Neural cell (in vitro differentiated cells): ENCODE measurements around the gene MEF2A. TPM values are rescaled to one million over a fixed set of nuclear protein-coding genes. Genes with fewer than 3 reads are reported as not detected.

Experiments
- H2AFZ ChIP-seq: fragments of 200-600, 300-800 bp; sonication (generic), shearing (Covaris generic); 2 replicates; pipeline ENCODE4 v1.6.0; 2014; ENCODE audit warnings: low read depth, mild to moderate bottlenecking, antibody characterized with exemption, low read length, moderate library complexity
- H3F3A ChIP-seq: fragments of 200-600 bp; shearing (Covaris generic); 2 replicates; pipeline ENCODE4 v1.6.1; 2016; ENCODE audit warnings: mild to moderate bottlenecking, moderate library complexity, mixed read lengths, antibody characterized with exemption, low read length; ENCODE audit not compliant: insufficient read depth, poor library complexity, severe bottlenecking
- H3K27ac ChIP-seq: fragments of 200-600, 300-800 bp; sonication (generic), shearing (Covaris generic); 2 replicates; pipeline ENCODE4 v1.5.1; 2014; ENCODE audit warnings: mild to moderate bottlenecking, low read length, moderate library complexity
- H3K27me3 ChIP-seq: fragments of 300-800, 200-600 bp; sonication (generic), shearing (Covaris generic); 2 replicates; pipeline ENCODE4 v1.6.0; 2014; ENCODE audit warnings: mild to moderate bottlenecking, low read depth, low read length, moderate library complexity; ENCODE audit not compliant: insufficient read depth
- H3K36me3 ChIP-seq: fragments of 300-800, 200-600 bp; sonication (generic), shearing (Covaris generic); 2 replicates; pipeline ENCODE4 v1.5.1; 2014; ENCODE audit warnings: mild to moderate bottlenecking, antibody characterized with exemption, low read length, moderate library complexity; ENCODE audit not compliant: insufficient read depth
- H3K4me2 ChIP-seq: fragments of 300-800, 200-600 bp; sonication (generic), shearing (Covaris generic); 2 replicates; pipeline ENCODE4 v1.6.0; 2014; ENCODE audit warnings: mild to moderate bottlenecking, low read length
- H3K4me3 ChIP-seq: fragments of 300-800, 200-600 bp; sonication (generic), shearing (Covaris generic); 2 replicates; pipeline ENCODE4 v1.5.1; 2014; ENCODE audit warnings: mild to moderate bottlenecking, low read length, moderate library complexity
- H3K79me2 ChIP-seq: fragments of 200-600 bp; shearing (Covaris generic); replicated peaks from 2 replicates; pipeline ENCODE4 v1.6.0; 2014; ENCODE audit warnings: mild to moderate bottlenecking, low read length, moderate library complexity; ENCODE audit not compliant: insufficient read depth
- H3K9ac ChIP-seq: fragments of 300-800, 200-600 bp; sonication (generic), shearing (Covaris generic); 2 replicates; pipeline ENCODE4 v1.6.1; 2016; ENCODE audit warnings: mild to moderate bottlenecking, low read length, mixed read lengths
- H3K9me2 ChIP-seq: fragments of 200-600 bp; shearing (Covaris generic); 2 replicates; pipeline ENCODE4 v1.6.1; 2016; ENCODE audit warnings: mild to moderate bottlenecking, low read length, mixed read lengths; ENCODE audit not compliant: insufficient read depth
- H3K9me3 ChIP-seq: fragments of 200-600, 300-800 bp; sonication (generic), shearing (Covaris generic); 2 replicates; pipeline ENCODE4 v1.6.1; 2016; ENCODE audit warnings: mild to moderate bottlenecking, mixed run types, low read length, moderate library complexity, mixed read lengths
- H4K20me1 ChIP-seq: fragments of 200-600 bp; shearing (Covaris generic); 2 replicates; pipeline ENCODE4 v1.6.1; 2016; ENCODE audit warnings: mild to moderate bottlenecking, mixed run types; ENCODE audit not compliant: insufficient read depth
- EP300 ChIP-seq: fragments of 450-650 bp; conservative IDR thresholded peaks from 2 replicates; pipeline ENCODE4 v1.6.1; 2014; ENCODE audit warnings: antibody characterized with exemption, mild to moderate bottlenecking, moderate library complexity; ENCODE audit not compliant: poor library complexity, severe bottlenecking
- EZH2 ChIP-seq: fragments of 200-600, 300-800 bp; shearing (Covaris generic), sonication (generic); IDR thresholded peaks from 2 replicates; pipeline ENCODE4 v1.6.1; 2014; ENCODE audit warnings: antibody characterized with exemption, low read length, borderline replicate concordance, mild to moderate bottlenecking; ENCODE audit not compliant: insufficient read depth, poor library complexity, severe bottlenecking
- MXI1 ChIP-seq: fragments of 450-650 bp; conservative IDR thresholded peaks from 2 replicates; pipeline ENCODE4 v1.6.1; 2014; ENCODE audit warnings: antibody characterized with exemption, mild to moderate bottlenecking; ENCODE audit not compliant: poor library complexity, severe bottlenecking
- POLR2AphosphoS5 ChIP-seq: IDR thresholded peaks from 2 replicates; pipeline ENCODE4 v1.6.1; 2012
- RAD21 ChIP-seq: fragments of 450-650 bp; conservative IDR thresholded peaks from 2 replicates; pipeline ENCODE4 v1.6.1; 2014; ENCODE audit warnings: antibody characterized with exemption, mild to moderate bottlenecking, moderate library complexity
- SMC3 ChIP-seq: fragments of 450-650 bp; conservative IDR thresholded peaks from 2 replicates; pipeline ENCODE4 v1.6.1; 2014; ENCODE audit warnings: antibody characterized with exemption, mild to moderate bottlenecking, moderate library complexity; ENCODE audit not compliant: poor library complexity
- TAF1 ChIP-seq: IDR thresholded peaks from 2 replicates; pipeline ENCODE4 v1.6.1; 2012; ENCODE audit warnings: low read depth
- polyA plus RNA-seq: library from polyadenylated mRNA; depleted of rRNA; stranded (reverse); fragments of >200 nt; gene quantifications from 2 replicates; pipeline ENCODE4 v1.2.3, GENCODE V29; 2014
- TF ChIP-seq, protein P1 (sequence below): IDR thresholded peaks from 2 replicates; pipeline ENCODE4 v1.6.1; 2012; ENCODE audit warnings: borderline replicate concordance
- TF ChIP-seq, protein P2 (sequence below): fragments of 450-650 bp; IDR thresholded peaks from 2 replicates; pipeline ENCODE4 v1.5.1; 2014; ENCODE audit warnings: antibody characterized with exemption, mild to moderate bottlenecking, moderate library complexity; ENCODE audit not compliant: poor library complexity, severe bottlenecking

MEF2A gene
- polyA plus RNA-seq, 1 donor from 2014 or later, result 32.2 TPM

DNA sequence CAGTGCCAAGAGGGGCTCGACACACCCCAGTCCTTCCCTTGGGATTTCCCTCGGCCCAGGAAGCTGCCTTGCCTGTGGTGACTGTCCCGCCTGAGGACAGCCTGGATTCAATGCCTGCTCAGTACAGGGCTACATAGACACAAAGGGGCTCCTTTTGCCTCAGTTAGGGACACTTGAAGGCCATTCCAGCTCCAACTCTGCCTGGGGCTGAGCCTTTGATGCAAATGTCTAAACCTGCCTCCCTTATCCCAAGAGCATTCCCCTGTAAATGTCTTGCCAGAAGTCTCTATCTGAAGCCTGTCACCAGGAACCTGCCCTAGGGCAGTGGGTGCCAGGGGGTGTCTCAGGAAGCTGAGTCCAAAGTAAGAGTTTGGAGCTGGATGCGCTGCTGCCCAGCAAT, 186.8 kb downstream of the MEF2A start:
- H3K4me2 ChIP-seq, result no peak overlapping the region

DNA sequence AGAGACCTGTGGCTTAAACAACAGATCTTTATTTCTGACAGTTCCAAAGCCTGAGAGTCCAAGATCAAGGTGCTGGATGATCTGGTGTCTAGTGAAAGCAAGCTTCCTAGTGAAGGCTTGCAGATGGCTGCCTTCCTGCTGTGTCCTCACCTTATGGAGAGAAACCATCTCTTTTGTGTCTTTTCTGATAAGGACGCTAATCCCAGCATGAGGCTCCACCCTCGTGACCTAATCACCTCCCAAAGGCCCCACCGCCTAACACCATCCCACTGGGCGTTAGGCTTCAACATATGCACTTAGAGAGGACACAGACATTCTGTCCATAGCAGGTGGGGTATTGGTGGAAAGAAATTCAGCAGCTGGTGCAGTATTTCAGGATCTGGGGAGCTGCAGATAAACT, 187.3 kb downstream of the MEF2A start:
- Histone ChIP-seq H3K4me2 (no peak overlapping the region), H3F3A (no peaks in the 10 kb centered on the region), H3K36me3 (no peaks in the 10 kb centered on the region), H3K4me3 (no peak overlapping the region), H3K9me3 (no peaks in the 10 kb centered on the region), H2AFZ (no peak overlapping the region), H3K9me2 (no peaks in the 10 kb centered on the region), H3K79me2 (no peaks in the 10 kb centered on the region), H4K20me1 (no peaks in the 10 kb centered on the region), H3K27ac (no peak overlapping the region), H3K9ac (no peak overlapping the region), H3K27me3 (no peaks in the 10 kb centered on the region)
- no peak for TF ChIP-seq EP300
- TF ChIP-seq MXI1, result no peak
- TF ChIP-seq POLR2AphosphoS5, result no peak
- TF ChIP-seq, protein P1, sequence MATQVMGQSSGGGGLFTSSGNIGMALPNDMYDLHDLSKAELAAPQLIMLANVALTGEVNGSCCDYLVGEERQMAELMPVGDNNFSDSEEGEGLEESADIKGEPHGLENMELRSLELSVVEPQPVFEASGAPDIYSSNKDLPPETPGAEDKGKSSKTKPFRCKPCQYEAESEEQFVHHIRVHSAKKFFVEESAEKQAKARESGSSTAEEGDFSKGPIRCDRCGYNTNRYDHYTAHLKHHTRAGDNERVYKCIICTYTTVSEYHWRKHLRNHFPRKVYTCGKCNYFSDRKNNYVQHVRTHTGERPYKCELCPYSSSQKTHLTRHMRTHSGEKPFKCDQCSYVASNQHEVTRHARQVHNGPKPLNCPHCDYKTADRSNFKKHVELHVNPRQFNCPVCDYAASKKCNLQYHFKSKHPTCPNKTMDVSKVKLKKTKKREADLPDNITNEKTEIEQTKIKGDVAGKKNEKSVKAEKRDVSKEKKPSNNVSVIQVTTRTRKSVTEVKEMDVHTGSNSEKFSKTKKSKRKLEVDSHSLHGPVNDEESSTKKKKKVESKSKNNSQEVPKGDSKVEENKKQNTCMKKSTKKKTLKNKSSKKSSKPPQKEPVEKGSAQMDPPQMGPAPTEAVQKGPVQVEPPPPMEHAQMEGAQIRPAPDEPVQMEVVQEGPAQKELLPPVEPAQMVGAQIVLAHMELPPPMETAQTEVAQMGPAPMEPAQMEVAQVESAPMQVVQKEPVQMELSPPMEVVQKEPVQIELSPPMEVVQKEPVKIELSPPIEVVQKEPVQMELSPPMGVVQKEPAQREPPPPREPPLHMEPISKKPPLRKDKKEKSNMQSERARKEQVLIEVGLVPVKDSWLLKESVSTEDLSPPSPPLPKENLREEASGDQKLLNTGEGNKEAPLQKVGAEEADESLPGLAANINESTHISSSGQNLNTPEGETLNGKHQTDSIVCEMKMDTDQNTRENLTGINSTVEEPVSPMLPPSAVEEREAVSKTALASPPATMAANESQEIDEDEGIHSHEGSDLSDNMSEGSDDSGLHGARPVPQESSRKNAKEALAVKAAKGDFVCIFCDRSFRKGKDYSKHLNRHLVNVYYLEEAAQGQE, result no peak
- no peak for TF ChIP-seq TAF1
- TF ChIP-seq RAD21, result no peak
- no peak for TF ChIP-seq EZH2
- no peak for TF ChIP-seq SMC3
- TF ChIP-seq, protein P2, sequence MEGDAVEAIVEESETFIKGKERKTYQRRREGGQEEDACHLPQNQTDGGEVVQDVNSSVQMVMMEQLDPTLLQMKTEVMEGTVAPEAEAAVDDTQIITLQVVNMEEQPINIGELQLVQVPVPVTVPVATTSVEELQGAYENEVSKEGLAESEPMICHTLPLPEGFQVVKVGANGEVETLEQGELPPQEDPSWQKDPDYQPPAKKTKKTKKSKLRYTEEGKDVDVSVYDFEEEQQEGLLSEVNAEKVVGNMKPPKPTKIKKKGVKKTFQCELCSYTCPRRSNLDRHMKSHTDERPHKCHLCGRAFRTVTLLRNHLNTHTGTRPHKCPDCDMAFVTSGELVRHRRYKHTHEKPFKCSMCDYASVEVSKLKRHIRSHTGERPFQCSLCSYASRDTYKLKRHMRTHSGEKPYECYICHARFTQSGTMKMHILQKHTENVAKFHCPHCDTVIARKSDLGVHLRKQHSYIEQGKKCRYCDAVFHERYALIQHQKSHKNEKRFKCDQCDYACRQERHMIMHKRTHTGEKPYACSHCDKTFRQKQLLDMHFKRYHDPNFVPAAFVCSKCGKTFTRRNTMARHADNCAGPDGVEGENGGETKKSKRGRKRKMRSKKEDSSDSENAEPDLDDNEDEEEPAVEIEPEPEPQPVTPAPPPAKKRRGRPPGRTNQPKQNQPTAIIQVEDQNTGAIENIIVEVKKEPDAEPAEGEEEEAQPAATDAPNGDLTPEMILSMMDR, result no peak

More for the DNA sequence above, 186.8 kb downstream of the MEF2A start:
- Histone ChIP-seq H3F3A (no peaks in the 10 kb centered on the region), H3K9me3 (no peaks in the 10 kb centered on the region), H2AFZ (no peak overlapping the region), H3K4me3 (no peak overlapping the region), H4K20me1 (no peaks in the 10 kb centered on the region), H3K36me3 (no peaks in the 10 kb centered on the region), H3K27me3 (no peaks in the 10 kb centered on the region), H3K9me2 (no peaks in the 10 kb centered on the region), H3K27ac (no peak overlapping the region), H3K79me2 (no peaks in the 10 kb centered on the region), H3K9ac (no peak overlapping the region)
- no peak for TF ChIP-seq EZH2
- no peak for TF ChIP-seq SMC3
- TF ChIP-seq, protein P2, result no peak
- TF ChIP-seq POLR2AphosphoS5, result no peak
- no peak for TF ChIP-seq MXI1
- no peak for TF ChIP-seq RAD21
- TF ChIP-seq, protein P1, result no peak
- no peak for TF ChIP-seq TAF1
- TF ChIP-seq EP300, result no peak
